Testis (tissue), 3 donors: ENCODE measurements around the gene C4orf36. TPM values are rescaled to one million over a fixed set of nuclear protein-coding genes. Genes with fewer than 3 reads are reported as not detected.

ENCODE experiments used
- DNase-seq: peaks from one replicate; pipeline ENCODE4 v3.0.0-alpha.2; 2019
- H3K27ac ChIP-seq, 2 donors: fragments of 200-600 bp; sonication (generic); one replicate each; pipeline ENCODE4 v1.5.1; 2019
- H3K27me3 ChIP-seq: fragments of 200-600 bp; sonication (generic); one replicate; pipeline ENCODE4 v1.5.1; 2019
- H3K36me3 ChIP-seq: fragments of 200-600 bp; sonication (generic); one replicate; pipeline ENCODE4 v1.5.1; 2017; ENCODE audit warnings: low read depth; ENCODE audit errors: missing control alignments
- H3K4me1 ChIP-seq: fragments of 200-600 bp; sonication (generic); one replicate; pipeline ENCODE4 v1.5.1; 2019
- H3K4me3 ChIP-seq, 2 donors: fragments of 200-600 bp; sonication (generic); one replicate each; pipeline ENCODE4 v1.5.1; 2017 to 2019
- H3K9me3 ChIP-seq: fragments of 200-600 bp; sonication (generic); one replicate; pipeline ENCODE4 v1.5.1; 2017
- CTCF ChIP-seq, 3 experiments: fragments of 450-650 bp in 2 of 3; fragments of 200-600 bp in 1 of 3; sonication (generic) in 1 of 3; IDR thresholded peaks; one replicate each; pipeline ENCODE4 v1.5.1; 2016 to 2019; ENCODE audit warnings: antibody characterized with exemption in 3 of 3, mild to moderate bottlenecking in 2 of 3, moderate library complexity in 1 of 3
- POLR2A ChIP-seq: fragments of 450-650 bp; IDR thresholded peaks from one replicate; pipeline ENCODE4 v1.6.1; 2017; ENCODE audit warnings: antibody characterized with exemption, mild to moderate bottlenecking, moderate library complexity
- WGBS, 2 donors: methylation state at CpG; one replicate each; pipeline ENCODE4 v1.1.5; 2018; 5-methylcytosine and 5-hydroxymethylcytosine counted together
- intact Hi-C: fragments of 100-400 bp; cut with DNase I; formaldehyde crosslinking; loops from one replicate; pipeline ENCODE4 v1.15.1; 2023; ENCODE audit warnings: low total_unique reads
- polyA plus RNA-seq: library from polyadenylated mRNA; stranded (reverse); fragments of 350-450 nt; fragmentation: Illumina TruSeq; extraction: RNeasy Lipid Tissue Mini Kit (QIAGEN cat#74804); gene quantifications from one replicate; pipeline ENCODE4 v1.2.3, GENCODE V29; 2014; ENCODE audit warnings: low read depth, low replicate concordance; ENCODE audit not compliant: insufficient read depth
- total RNA-seq, 2 donors: library from RNA; depleted of rRNA; stranded (reverse); fragments of >200 nt; gene quantifications; one replicate each; pipeline ENCODE4 v1.2.3, GENCODE V29; 2016

The C4orf36 gene
- total and polyA plus RNA-seq, 3 donors from 2014 or later = 5.9 to 26.4 (median 20.0) TPM

DNA sequence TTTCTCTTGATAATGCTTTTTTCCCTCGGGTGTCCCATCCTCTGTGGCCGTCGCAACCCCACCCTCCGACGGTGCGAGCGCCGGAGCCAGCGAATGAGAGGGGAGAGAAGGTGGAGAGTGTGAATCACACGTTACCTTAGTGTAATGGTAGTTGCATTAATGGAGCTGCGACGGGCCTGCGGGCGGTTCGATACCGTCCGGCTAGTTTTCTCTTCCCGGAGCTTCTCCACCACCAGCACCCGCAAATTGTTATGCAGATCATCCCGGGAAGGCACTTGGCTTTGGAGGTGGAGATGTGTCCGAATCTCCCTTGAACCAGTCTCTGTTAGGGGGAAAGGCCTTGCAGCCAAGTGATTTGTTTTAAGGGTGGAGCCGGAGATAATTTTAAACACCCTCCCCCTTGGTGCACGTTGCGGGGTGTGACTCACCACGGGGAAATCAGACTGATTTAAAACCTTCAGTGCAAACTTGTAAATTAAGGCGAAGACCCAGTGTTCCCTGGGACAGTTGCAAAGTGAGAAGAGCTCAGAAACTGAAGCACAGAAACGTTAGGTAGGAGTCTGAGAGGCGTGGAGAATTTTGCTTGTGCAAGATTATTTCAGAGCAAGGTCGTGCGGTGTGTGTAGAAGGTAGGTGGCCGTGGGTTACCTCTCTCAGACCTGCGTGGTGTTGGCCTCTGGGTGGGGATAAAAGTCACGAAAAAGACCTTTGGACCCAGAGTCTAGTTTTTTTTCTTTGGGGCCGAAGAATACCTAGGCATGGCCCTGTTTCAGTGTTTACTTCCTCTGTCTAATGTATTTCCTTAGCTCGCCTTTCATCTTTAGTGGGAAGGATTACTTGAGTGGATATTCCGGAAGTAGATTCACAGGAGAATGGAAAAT is 43.9 kb upstream of the C4orf36 start:
- no peaks in the 10 kb centered on the region for H3K9me3 ChIP-seq
- H3K4me1 ChIP-seq = peaks cover 8% of the 10 kb centered on the region
- H3K4me3 ChIP-seq = peak overlapping the region; percentile 87 to 96
- no peak for TF ChIP-seq POLR2A
- no peak for TF ChIP-seq CTCF (IDR thresholded peaks at IDR 0.05)
- H3K27me3 ChIP-seq = no peaks in the 10 kb centered on the region
- H3K27ac ChIP-seq = peak overlapping the region; percentile 86 to 91
- no peaks in the 10 kb centered on the region for H3K36me3 ChIP-seq
- 15 to 18% methylated on average over 28 to 36 of the region's 36 CpGs for WGBS, 2 donors
- peak; percentile 52 for DNase-seq
- intact Hi-C loops = loop anchor here (10.0 kb wide), 1 partner anchor 69 kb away; no protein-coding TSS in a partner anchor

- DNase-seq = no peak
- intact Hi-C loops = loop anchor here (10.0 kb wide), 1 partner anchor 69 kb away; no protein-coding TSS in a partner anchor
Observed at GRCh38 chr4:86935566-86935852, 43.3 kb upstream of the C4orf36 start.

GRCh38 chr4:86934771-86935565 is 42.7 kb upstream of the C4orf36 start, which contains the start of gene AFF1:
AFF1 (plus strand) TSS chr4:86935011; CDS start chr4:86948534, 13,523 bp downstream.
- peak within 1 kb of the TSS; percentile 87 to 96 for H3K4me3 ChIP-seq

More at GRCh38 chr4:86935566-86935852, 43.3 kb upstream of the C4orf36 start:
- Histone ChIP-seq H3K9me3 (no peaks in the 10 kb centered on the region), H3K4me3 (peak overlapping the region; percentile 87 to 96), H3K27me3 (no peaks in the 10 kb centered on the region), H3K27ac (peak overlapping the region; percentile 86 to 91), H3K4me1 (peaks cover 8% of the 10 kb centered on the region), H3K36me3 (no peaks in the 10 kb centered on the region)
- whole genome bisulfite sequencing, 2 donors = 0% methylated on average over 10 to 16 of the region's 16 CpGs
- TF ChIP-seq POLR2A (no peak), CTCF (IDR thresholded peaks at IDR 0.05) (no peak)

More at GRCh38 chr4:86934771-86935565, 42.7 kb upstream of the C4orf36 start, which contains the start of gene AFF1:
- TF ChIP-seq CTCF (IDR thresholded peaks at IDR 0.05) (peak; percentile 38 to 41 (median 39)), POLR2A (peak; percentile 2)
- Histone ChIP-seq H3K36me3 (no peaks in the 10 kb centered on the region), H3K4me1 (peaks cover 8% of the 10 kb centered on the region), H3K9me3 (no peaks in the 10 kb centered on the region), H3K27ac (peak within 1 kb of the TSS; percentile 86 to 91), H3K27me3 (no peaks in the 10 kb centered on the region)
- 0 to 1% methylated on average over 15 to 65 of the region's 97 CpGs for WGBS, 2 donors
- intact Hi-C loops = loop anchor here (10.0 kb wide), 1 partner anchor 70 kb away; no protein-coding TSS in a partner anchor
- DNase-seq = peak; percentile 90
